Adrenal gland (tissue), 12 donors: ENCODE results near the gene IKZF3. TPM values are rescaled to one million over a fixed set of nuclear protein-coding genes. Genes with fewer than 3 reads are reported as not detected.
"Not testable (repeated sequence)": the region's sequence is repeated elsewhere in the genome, so short reads cannot be mapped to it uniquely, and the experiment has no call there.

Experiments used
- DNase-seq, 7 donors: peaks; one replicate each; pipeline ENCODE4 v3.0.0-alpha.2; 2019 to 2020
- H3K27ac ChIP-seq, 5 donors: fragments of 200-600 bp; sonication (generic) in 4 of 5; 1 replicate in 3 of 5; 2 replicates in 2 of 5; pipeline versions ENCODE4 v1.5.1 to v1.8.0; 2016 to 2020; ENCODE audit warnings: mild to moderate bottlenecking in 1 of 5
- H3K27me3 ChIP-seq: fragments of 200-600 bp; 2 replicates; pipeline ENCODE4 v1.8.0; 2021
- H3K36me3 ChIP-seq, 2 donors: fragments of 200-600 bp; replicated peaks in 1 of 2; 1 replicate in 1 of 2; 2 replicates in 1 of 2; pipeline versions ENCODE4 v1.5.1 to v1.8.0; 2018 to 2022
- H3K4me1 ChIP-seq, 2 donors: fragments of 200-600 bp; replicated peaks in 1 of 2; 1 replicate in 1 of 2; 2 replicates in 1 of 2; pipeline versions ENCODE4 v1.5.1 to v1.8.0; 2018 to 2021
- H3K4me3 ChIP-seq, 4 donors: fragments of 200-600 bp; sonication (generic) in 3 of 4; one replicate each; pipeline ENCODE4 v1.5.1; 2016 to 2018
- H3K9me3 ChIP-seq, 3 donors: fragments of 200-600 bp; sonication (generic) in 1 of 3; replicated peaks in 1 of 3; 1 replicate in 2 of 3; 2 replicates in 1 of 3; pipeline versions ENCODE4 v1.5.1 to v1.8.0; 2016 to 2021
- POLR2A ChIP-seq, 2 donors: fragments of 450-650 bp; IDR thresholded peaks; one replicate each; pipeline ENCODE4 v1.6.1; 2017; ENCODE audit warnings: antibody characterized with exemption in 2 of 2, mild to moderate bottlenecking in 2 of 2, moderate library complexity in 1 of 2
- WGBS, 4 donors: extraction: QIAGEN DNeasy Blood & Tissue Kit in 2 of 4; methylation state at CpG; one replicate each; pipeline versions ENCODE4 v1.1.5 to v1.1.7; 2013 to 2017; 5-methylcytosine and 5-hydroxymethylcytosine counted together
- intact Hi-C, 2 donors: fragments of 100-400 bp; cut with DNase I; formaldehyde crosslinking; loops; one replicate each; pipeline versions ENCODE4 v1.14.1 to v1.15.0; 2022 to 2023
- polyA plus RNA-seq, 3 donors: library from polyadenylated mRNA; stranded (reverse); fragments of 200-250 nt in 2 of 3; fragments of 350-450 nt in 1 of 3; fragmentation: Illumina TruSeq in 1 of 3; extraction: RNeasy Lipid Tissue Mini Kit (QIAGEN cat#74804) in 1 of 3; gene quantifications; one replicate each; pipeline ENCODE4 v1.2.3, GENCODE V29; 2013 to 2014
- total RNA-seq, 9 donors: library from RNA; depleted of rRNA in 4 of 9; stranded (reverse); fragments of >200 nt in 4 of 9; fragments of 120-200 nt in 1 of 9; fragmentation: NEBNext Ultra II Directional in 1 of 9; extraction: Animal tissue kit (Norgen Biotek cat#: 25700) in 1 of 9; gene quantifications; one replicate each; pipeline versions ENCODE4 v1.1.0 to v1.2.4, GENCODE V29; 2013 to 2023
- TF ChIP-seq, protein P1 (sequence below), 6 experiments: fragments of 450-650 bp in 4 of 6; fragments of 200-600 bp in 2 of 6; sonication (generic) in 1 of 6; IDR thresholded peaks; 1 replicate in 5 of 6; 2 replicates in 1 of 6; pipeline versions ENCODE4 v1.5.1 to v1.8.0; 2016 to 2021; ENCODE audit warnings: antibody characterized with exemption in 6 of 6, mild to moderate bottlenecking in 2 of 6, moderate library complexity in 1 of 6
- donor health status: healthy with polysubstance abuse.
- donor health status: Bipolar disorder and iron deficiency.
- donor health status: DM: yes; HTN: yes; CAD: no.
- donor health status: DM: no; HTN: no; CAD: no.
- donor health status: DM: no; HTN: no; CAD: no.
- donor health status: DM: yes; HTN: yes; CAD: no.

Gene IKZF3
- total and polyA plus RNA-seq, 12 donors = 0.06 to 3.6 (median 0.86) TPM

DNA sequence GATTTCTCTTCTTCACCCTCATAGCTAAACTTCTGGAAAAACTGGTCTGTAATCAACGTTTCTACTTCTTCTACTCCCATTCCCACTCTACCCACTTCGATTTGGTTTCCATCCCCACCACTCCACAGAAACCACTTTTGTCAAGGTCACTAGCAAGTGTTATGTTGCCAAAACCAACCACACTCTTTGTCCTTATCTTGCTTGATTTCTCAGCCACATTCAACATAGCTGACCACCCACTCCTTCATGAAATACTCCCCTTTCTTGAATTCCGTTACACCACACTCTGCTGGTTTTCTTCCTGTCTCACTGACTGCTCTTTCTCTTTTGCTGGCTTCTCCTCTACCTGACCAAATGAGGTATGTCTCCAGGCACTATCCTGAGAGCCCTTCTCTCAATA is 11.9 kb downstream of the IKZF3 start:
- WGBS, 4 donors = 40 to 44% (median 40%) methylated on average over 3 of the region's 3 CpGs
- no peak overlapping the region for H3K4me3 ChIP-seq
- H3K4me1 ChIP-seq = no peaks in the 10 kb centered on the region
- peaks cover 7% of the 10 kb centered on the region for H3K27me3 ChIP-seq
- intact Hi-C loops = no loop called here
- TF ChIP-seq, protein P1, sequence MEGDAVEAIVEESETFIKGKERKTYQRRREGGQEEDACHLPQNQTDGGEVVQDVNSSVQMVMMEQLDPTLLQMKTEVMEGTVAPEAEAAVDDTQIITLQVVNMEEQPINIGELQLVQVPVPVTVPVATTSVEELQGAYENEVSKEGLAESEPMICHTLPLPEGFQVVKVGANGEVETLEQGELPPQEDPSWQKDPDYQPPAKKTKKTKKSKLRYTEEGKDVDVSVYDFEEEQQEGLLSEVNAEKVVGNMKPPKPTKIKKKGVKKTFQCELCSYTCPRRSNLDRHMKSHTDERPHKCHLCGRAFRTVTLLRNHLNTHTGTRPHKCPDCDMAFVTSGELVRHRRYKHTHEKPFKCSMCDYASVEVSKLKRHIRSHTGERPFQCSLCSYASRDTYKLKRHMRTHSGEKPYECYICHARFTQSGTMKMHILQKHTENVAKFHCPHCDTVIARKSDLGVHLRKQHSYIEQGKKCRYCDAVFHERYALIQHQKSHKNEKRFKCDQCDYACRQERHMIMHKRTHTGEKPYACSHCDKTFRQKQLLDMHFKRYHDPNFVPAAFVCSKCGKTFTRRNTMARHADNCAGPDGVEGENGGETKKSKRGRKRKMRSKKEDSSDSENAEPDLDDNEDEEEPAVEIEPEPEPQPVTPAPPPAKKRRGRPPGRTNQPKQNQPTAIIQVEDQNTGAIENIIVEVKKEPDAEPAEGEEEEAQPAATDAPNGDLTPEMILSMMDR (IDR thresholded peaks at IDR 0.05) = no peak
- no peak for TF ChIP-seq POLR2A (IDR thresholded peaks at IDR 0.05)
- no peaks in the 10 kb centered on the region for H3K36me3 ChIP-seq
- H3K27ac ChIP-seq = no peak overlapping the region
- H3K9me3 ChIP-seq = no peaks in the 10 kb centered on the region
- no peak for DNase-seq

DNA sequence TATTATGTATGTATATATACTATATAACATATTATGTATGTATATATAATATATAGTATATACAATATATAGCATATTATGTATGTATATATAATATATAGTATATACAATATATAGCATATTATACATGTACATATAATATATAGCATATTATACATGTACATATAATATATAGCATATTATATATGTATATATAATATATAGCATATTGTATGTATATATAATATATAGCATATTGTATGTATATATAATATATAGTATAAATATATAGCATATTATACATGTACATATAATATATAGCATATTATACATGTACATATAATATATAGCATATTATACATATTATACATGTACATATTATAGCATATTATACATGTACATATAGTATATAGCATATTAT is 13.9 kb downstream of the IKZF3 start:
- H3K4me3 ChIP-seq, DNase-seq, intact Hi-C loops, H3K36me3 ChIP-seq, H3K4me1 ChIP-seq, H3K9me3 ChIP-seq, H3K27ac ChIP-seq: not testable (repeated sequence)
- peaks cover 16% of the 10 kb centered on the region for H3K27me3 ChIP-seq

DNA sequence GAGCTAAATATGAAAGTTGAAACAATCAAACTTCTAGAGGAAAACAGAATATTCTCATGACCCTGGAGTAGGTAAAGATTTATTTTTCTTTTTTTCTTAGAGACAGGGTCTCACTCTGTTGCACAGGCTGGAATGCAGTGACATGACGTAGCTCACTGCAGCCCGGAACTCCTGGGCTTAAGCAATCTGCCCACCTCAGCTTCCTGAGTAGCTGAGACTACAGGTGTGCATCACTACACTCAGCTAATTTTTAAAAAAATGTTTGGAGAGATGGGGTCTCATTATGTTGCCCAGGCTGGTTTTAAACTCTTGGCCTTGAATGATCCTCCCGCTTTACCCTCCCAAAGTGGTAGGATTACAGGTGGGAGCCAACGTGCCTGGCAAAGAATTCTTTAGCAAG is 15.5 kb downstream of the IKZF3 start:
- no peaks in the 10 kb centered on the region for H3K36me3 ChIP-seq
- DNase-seq = no peak
- WGBS, 4 donors = 62 to 76% (median 72%) methylated on average over 4 of the region's 4 CpGs
- H3K4me3 ChIP-seq = no peak overlapping the region
- intact Hi-C loops = no loop called here
- H3K27me3 ChIP-seq = peaks cover 24% of the 10 kb centered on the region
- TF ChIP-seq POLR2A (IDR thresholded peaks at IDR 0.05) = no peak
- TF ChIP-seq, protein P1 (IDR thresholded peaks at IDR 0.05) = no peak
- H3K27ac ChIP-seq = no peak overlapping the region
- no peaks in the 10 kb centered on the region for H3K4me1 ChIP-seq
- no peaks in the 10 kb centered on the region for H3K9me3 ChIP-seq

DNA sequence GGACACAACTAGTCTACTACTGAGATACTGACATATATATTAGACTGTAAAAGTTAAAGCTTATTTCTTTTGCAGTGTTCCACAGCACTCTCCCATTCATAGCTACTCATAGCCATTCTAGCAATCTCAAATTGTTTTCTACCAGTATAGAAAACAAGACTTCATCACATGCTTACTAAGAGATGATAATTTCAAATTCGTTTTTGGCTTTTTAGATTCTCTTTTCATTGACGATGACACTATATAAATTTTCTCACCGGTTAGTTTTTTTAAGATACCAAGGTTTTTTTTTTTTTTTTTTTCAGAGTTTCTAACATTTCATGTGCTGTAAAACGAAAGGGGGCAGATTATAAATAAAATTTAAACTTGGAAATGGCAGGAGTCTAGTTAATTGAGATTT is 17.9 kb downstream of the IKZF3 start:
- H3K27me3 ChIP-seq = peaks cover 41% of the 10 kb centered on the region
- WGBS, 4 donors = 58 to 63% (median 60%) methylated on average over 4 of the region's 4 CpGs

More for the DNA sequence above, 17.9 kb downstream of the IKZF3 start:
- Histone ChIP-seq H3K36me3 (no peaks in the 10 kb centered on the region), H3K4me1 (no peaks in the 10 kb centered on the region), H3K4me3 (no peak overlapping the region), H3K9me3 (no peaks in the 10 kb centered on the region), H3K27ac (no peak overlapping the region)
- DNase-seq = no peak
- TF ChIP-seq, protein P1 (IDR thresholded peaks at IDR 0.05) = no peak
- TF ChIP-seq POLR2A (IDR thresholded peaks at IDR 0.05) = no peak
- intact Hi-C loops = no loop called here
